Vagina (tissue), 2 donors: Measurements from ENCODE around the gene PACC1.

Experiments
- POLR2A ChIP-seq, 2 donors: fragments of 450-650 bp; IDR thresholded peaks; one replicate each; pipeline ENCODE4 v1.6.1; 2017; ENCODE audit warnings: antibody characterized with exemption in 2 of 2, mild to moderate bottlenecking in 2 of 2, moderate library complexity in 2 of 2
- POLR2AphosphoS5 ChIP-seq, 2 donors: sonication (generic); formaldehyde crosslinking; IDR thresholded peaks; one replicate each; pipeline ENCODE4 v1.9.0; 2017; ENCODE audit warnings: antibody characterized with exemption in 2 of 2, mild to moderate bottlenecking in 2 of 2, low read depth in 1 of 2; ENCODE audit not compliant: insufficient read depth in 1 of 2
- TF ChIP-seq, protein P1 (sequence below), 3 experiments: fragments of 450-650 bp in 2 of 3; fragments of 200-600 bp in 1 of 3; sonication (generic) in 1 of 3; IDR thresholded peaks; one replicate each; pipeline ENCODE4 v1.5.1; 2017 to 2019; ENCODE audit warnings: antibody characterized with exemption in 3 of 3, mild to moderate bottlenecking in 2 of 3, moderate library complexity in 2 of 3

- no peak for TF ChIP-seq POLR2A (IDR thresholded peaks at IDR 0.05)
- TF ChIP-seq, protein P1, sequence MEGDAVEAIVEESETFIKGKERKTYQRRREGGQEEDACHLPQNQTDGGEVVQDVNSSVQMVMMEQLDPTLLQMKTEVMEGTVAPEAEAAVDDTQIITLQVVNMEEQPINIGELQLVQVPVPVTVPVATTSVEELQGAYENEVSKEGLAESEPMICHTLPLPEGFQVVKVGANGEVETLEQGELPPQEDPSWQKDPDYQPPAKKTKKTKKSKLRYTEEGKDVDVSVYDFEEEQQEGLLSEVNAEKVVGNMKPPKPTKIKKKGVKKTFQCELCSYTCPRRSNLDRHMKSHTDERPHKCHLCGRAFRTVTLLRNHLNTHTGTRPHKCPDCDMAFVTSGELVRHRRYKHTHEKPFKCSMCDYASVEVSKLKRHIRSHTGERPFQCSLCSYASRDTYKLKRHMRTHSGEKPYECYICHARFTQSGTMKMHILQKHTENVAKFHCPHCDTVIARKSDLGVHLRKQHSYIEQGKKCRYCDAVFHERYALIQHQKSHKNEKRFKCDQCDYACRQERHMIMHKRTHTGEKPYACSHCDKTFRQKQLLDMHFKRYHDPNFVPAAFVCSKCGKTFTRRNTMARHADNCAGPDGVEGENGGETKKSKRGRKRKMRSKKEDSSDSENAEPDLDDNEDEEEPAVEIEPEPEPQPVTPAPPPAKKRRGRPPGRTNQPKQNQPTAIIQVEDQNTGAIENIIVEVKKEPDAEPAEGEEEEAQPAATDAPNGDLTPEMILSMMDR (IDR thresholded peaks at IDR 0.05): no peak
- no peak for TF ChIP-seq POLR2AphosphoS5 (IDR thresholded peaks at IDR 0.05; ENCODE audit: insufficient read depth in 1 of 2, low read depth in 1 of 2)
Observed at GRCh38 chr1:212381397-212382035, 33.2 kb downstream of the PACC1 start.
